GM21825 (cell line): Measurements from ENCODE around the gene DCAF15.

Experiments
- ATAC-seq: cut with Tn5 transposase; IDR thresholded peaks from one replicate; pipeline ENCODE4 v1.9.1; 2021; ENCODE audit warnings: mild to moderate bottlenecking, moderate library complexity; ENCODE audit not compliant: unreplicated experiment

DCAF15 gene

GRCh38 chr19:13930402-13930801, 21.9 kb upstream of the DCAF15 start:
- ATAC-seq: no peak

DNA sequence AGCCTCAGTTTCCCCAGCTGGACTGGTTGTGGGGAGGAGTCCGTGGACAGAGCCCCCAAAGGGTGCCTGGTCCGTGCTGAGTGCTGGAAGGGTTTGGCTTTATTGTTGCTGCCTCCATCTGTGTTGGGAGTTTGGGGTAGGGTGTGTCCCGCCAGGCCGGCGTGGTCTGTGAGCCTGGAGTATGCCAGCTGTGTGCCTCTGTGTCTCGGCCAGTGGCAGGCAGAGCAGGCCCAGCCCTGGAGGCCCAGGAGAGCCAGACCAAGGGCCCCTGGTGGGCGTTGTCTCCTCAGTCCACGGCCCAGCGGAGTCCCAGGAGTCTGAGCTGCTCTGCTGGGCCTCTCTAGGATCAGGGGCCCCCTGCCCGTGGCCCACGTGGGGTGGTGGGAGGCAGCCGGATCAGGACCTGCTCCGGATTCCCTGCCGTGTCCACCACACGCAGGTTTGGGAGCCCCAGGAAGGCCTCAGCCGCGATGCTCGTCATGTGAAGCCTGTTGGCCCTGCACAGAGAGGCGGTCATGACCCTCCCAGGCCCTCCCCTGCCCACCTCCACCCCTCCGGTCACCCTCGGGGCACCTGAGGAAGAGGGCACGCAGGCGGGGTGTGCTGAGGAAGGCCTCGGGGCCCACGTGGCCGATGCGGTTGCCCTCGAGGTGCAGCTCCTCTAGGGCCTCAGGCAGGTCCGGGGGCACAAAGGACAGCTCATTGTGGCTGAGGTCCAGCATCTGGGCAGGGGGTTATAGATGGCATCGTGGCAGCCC, 20.7 kb upstream of the DCAF15 start:
- ATAC-seq: no peak

GRCh38 chr19:13932149-13932637, 20.1 kb upstream of the DCAF15 start:
- ATAC-seq: no peak

GRCh38 chr19:13932911-13933393, 19.4 kb upstream of the DCAF15 start:
- ATAC-seq: no peak

GRCh38 chr19:13934785-13935109, 17.6 kb upstream of the DCAF15 start:
- ATAC-seq: no peak

DNA sequence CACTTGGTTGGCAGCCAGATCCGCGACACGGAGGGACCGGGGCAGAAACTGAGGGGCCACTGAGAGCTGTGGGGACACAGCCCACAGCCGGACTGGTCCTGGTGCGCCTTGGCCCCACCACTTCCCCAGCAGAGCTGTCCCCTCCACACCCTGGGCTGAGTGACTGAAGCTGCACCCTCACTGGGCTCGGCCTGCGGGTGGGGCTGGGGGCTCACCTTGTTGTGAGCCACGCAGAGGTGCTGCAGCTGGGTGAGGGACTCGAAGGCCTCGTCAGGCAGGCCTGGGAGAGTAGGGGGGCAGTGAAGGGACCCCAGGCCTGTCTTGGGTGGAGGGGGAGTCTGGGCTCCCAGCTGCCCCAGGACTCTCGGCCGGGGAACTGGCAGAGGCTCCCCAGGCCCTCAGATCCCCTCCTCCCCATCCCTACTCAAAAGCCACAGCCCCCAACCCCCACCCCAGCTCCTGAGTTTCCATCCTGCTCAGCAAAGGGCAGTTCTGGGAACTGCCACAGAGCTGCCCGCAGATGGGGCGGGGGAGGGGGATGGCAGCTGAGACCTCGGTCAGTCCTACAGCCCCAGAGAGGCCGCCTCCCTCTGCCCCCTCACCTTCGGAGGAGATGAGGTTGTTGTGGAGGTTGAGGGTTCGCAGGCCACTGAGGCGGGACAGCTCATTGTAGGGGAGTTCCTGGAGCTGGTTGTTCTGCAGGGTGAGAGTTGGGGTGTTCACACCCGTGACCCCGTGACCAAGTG, 16.4 kb upstream of the DCAF15 start:
- no peak for ATAC-seq

GRCh38 chr19:13937479-13938300, 14.6 kb upstream of the DCAF15 start:
- no peak for ATAC-seq

DNA sequence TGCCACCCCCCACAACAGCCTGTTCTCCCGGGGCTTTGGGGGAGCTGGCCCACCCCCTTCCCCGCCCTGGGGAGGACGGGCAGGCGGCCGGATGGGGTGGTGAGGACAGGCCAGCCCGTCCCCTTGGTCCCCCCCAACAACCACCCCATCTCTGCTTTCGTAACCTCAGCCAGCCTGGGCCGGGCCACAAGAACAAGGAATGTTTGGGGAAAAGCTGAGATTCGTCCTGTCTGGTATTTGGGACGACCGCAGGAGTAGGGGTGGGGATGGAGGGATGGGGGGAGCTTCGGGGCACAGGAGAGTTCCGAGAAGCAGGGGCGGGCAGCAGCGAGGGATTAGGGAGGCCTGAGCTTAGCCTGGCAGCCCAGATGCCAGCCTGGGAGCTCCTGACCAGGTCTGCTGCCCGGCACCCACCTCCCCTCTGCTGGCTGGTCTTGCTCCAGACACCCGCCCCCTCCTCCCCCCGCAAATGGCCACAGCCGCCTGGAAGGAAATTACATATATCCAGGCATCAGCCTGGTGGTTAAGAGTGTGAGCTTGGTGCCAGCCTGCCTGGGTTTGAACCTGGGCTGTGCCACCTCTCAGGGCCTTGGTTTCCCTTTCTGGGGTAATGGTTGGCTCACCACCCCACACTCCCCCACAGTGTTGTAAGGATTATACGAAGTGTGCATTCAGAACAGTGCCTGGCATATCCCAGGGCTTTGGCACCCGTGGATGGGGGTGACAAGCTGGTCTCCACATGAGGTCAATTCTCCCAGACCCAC, 13.8 kb upstream of the DCAF15 start, which contains the start of gene PODNL1:
Gene PODNL1 (minus strand): TSS at position 117 of the 764 bp plus-strand sequence. CDS start 236 bp downstream, outside the sequence.
- no peak for ATAC-seq

DNA sequence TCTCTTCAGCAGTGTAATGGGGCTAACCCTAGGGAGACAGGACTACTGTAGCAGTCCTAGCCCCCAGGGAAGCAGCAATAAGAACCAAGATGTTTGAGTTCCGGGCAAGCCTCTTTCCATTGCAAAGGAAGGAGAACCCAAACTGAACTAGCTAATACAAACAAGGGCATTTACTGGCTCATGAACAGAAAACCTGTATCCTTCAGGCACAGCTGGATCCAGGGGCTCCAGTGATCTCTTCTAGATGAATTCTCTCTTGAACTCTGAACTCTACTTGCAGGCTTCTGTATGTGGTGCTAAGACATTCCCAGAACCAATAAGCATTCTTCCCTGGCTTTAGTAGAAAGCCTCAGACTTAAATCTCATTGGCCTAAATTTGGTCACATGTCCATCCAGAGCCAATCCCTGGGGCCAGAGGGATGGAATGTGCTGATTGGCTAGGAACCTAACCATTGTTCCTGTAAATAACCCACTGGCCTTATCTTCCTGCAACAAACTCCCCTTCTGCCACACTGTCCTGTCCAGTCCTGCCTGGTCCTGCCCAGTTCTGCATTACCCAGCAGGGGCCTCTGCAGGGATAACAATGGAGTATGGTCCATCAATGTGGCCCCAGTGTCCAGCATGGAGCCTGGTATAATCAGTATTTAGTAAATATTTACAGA, 10.2 kb upstream of the DCAF15 start:
- no peak for ATAC-seq

- no peak for ATAC-seq
Observed at GRCh38 chr19:13946414-13946813, 5.9 kb upstream of the DCAF15 start.

DNA sequence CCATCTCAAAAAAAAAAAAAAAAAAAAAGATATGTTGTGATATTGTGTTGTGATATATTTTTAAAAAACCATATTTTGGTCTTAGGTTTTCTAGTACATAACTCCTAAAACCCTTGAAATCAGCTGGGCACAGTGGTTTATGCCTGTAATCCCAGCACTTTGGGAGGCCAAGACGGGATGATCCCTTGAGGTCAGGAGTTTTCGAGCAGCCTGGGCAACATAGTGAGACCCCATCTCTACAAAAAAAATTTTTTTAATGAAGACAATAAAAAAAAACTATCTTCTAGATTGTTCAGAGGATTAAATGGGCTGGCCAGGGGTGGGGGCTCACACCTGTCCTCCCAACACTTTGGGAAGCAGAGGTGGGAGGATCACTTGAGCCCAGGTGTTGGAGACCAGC, 1.3 kb upstream of the DCAF15 start:
- ATAC-seq: no peak

DNA sequence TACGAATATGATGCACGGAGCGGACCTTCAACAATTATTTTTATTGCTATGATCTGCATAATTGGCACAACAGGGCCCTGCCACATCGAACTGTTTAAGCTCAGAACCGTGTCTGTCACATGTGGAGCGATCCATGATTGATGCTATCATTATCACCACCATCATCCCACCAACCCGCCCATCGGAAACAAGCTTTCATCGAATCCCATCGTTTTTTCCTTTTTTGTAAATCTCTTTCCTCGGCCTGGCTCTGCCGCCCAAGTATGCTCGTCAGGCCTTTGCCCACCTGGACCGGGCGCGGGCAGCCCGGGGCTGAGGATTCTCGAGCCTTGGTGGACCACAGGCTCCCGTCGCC, 533 bp upstream of the DCAF15 start:
- ATAC-seq: no peak

DNA sequence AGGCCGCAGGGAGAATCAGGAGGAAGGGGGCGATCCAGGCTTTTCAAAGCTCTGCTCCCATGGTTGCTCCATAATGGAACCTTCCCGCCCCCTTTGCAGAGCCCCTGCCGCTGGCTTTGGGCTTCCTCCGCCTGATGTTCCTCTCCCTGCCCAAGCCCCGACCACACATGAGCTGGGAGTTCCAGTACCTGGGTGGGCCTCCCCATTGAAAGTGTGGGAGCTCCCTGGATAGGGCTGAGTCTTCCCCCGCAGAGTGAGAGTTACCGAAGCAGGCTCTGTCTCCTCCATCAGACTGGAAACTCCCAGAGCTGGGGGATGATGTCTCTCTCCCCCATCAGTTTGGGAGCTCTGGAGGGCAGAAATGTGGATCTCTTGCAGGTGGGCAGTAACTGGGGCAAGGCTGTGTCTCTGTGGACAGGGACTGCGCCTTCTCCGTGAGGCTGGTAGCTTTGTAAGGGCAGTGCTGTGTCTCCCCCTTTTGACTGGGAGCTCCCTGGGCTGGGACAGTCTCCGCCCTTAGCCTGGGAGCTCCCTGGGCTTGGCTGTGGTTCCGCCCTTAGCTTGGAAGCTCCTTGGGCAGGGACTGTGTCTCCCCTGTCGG, 722 bp downstream of the DCAF15 start:
- ATAC-seq: no peak

DNA sequence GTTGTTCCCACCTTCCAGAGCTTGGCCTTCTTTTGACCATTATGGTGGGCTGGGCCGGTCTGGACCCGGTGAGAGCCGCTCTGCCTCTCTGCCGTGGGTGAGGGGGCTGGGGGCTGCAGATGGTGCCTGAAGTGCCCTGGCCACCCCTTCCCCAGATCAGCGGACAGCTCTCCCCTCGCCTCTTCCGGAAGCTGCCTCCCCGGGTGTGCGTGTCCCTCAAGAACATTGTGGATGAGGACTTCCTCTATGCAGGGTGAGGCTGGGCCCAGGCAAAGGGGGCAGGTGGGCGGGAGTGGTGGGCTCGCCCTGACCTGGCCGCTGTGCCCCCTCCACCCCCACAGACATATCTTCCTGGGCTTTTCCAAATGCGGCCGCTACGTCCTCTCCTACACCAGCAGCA, 1.9 kb downstream of the DCAF15 start:
- no peak for ATAC-seq

DNA sequence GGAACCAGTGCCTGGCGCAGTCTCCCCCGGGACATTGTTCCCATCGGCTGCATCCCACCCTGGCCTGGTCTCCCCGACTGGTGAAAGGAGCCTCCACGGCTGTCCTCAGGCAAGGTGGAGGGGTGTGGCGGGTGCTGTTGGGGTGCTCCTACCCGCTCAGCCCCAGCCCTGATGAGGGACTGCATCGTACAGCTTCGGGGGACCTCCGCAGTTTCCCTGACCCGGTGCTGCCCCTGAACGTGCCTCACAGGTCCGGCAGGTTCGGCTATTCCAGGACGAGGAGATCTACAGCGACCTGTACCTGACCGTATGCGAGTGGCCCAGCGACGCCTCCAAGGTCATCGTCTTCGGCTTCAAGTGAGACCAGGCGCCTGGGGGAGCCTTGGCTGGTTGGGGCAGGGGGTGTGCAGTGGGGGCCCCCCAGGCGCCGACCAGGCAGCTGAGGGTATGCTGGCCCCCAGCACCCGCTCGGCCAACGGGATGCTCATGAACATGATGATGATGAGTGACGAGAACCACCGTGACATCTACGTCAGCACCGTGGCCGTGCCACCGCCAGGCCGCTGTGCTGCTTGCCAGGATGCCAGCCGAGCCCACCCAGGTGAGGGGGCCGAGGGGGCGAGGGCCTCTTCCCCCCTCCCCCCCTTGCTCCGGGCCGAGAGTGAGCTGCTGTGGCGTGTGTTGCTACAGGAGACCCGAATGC, 3.5 kb downstream of the DCAF15 start:
- no peak for ATAC-seq

DNA sequence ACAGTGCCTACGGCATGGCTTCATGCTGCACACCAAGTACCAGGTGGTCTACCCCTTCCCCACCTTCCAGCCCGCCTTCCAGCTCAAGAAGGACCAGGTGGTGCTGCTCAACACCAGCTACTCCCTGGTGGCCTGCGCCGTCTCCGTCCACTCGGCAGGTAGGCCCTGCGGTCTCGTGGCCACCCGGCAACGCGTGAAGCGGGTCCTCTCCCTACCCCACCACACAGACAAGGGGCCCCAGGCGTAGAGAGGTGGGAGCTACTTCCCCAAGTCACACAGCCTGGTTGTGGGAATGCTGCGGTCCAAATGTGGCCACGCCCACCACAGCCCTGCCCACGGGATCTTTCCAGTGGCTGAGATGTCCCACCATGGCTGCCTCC, 4.0 kb downstream of the DCAF15 start:
- no peak for ATAC-seq

DNA sequence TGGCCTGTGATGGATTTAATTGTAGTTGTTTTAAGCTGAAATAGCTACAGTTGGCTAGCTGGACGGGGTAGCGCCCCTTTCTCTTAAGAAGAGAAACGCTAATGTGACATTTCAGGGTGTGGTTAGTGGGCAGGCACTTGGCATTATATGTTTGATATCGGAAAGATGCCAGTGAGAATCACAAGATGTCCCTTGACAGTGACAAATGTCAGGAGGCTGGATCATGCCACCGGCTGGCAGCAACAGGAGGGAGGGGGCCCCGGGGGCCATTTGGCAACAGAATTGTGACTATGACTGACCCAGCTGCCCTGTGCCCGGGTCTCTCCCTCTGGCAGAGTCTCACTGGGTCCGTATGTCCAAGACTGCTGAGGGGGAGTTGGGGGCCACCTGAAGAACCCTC, 4.7 kb downstream of the DCAF15 start:
- ATAC-seq: no peak

GRCh38 chr19:13958043-13958442, 5.7 kb downstream of the DCAF15 start:
- ATAC-seq: no peak
